ENCODE results near the gene OSBPL10.
"Not testable (repeated sequence)": the region's sequence is repeated elsewhere in the genome, so short reads cannot be mapped to it uniquely, and the experiment has no call there.

OSBPL10 gene

DNA sequence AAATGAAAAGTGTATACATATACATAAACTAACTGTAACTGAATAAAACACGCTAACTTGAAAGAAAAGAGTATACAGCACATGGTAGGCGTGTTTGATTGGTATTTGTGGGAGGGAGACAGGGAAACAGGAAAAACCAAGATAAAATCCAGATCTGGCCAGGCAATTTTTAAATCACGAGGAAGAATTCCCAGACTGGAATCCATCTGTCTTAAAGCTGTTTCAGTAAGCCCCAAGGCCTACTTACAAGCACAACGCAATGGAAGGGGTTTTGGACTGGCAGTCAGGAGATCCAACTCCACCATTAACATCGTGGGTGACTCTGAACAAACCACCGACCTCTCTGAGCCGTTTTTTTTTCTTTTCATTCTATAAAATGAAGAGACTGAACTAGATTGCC is 195.8 kb downstream of the OSBPL10 start:
- TF ChIP-seq, protein P1, sequence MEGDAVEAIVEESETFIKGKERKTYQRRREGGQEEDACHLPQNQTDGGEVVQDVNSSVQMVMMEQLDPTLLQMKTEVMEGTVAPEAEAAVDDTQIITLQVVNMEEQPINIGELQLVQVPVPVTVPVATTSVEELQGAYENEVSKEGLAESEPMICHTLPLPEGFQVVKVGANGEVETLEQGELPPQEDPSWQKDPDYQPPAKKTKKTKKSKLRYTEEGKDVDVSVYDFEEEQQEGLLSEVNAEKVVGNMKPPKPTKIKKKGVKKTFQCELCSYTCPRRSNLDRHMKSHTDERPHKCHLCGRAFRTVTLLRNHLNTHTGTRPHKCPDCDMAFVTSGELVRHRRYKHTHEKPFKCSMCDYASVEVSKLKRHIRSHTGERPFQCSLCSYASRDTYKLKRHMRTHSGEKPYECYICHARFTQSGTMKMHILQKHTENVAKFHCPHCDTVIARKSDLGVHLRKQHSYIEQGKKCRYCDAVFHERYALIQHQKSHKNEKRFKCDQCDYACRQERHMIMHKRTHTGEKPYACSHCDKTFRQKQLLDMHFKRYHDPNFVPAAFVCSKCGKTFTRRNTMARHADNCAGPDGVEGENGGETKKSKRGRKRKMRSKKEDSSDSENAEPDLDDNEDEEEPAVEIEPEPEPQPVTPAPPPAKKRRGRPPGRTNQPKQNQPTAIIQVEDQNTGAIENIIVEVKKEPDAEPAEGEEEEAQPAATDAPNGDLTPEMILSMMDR (IDR thresholded peaks at IDR 0.05), result no peak
- DNase-seq, result no peak
- Histone ChIP-seq H3K27ac (no peak overlapping the region), H3K4me1 (peaks cover 0 to 11% (median 0%) of the 10 kb centered on the region in 4 donors), H3K9me3 (no peaks in the 10 kb centered on the region), H3K4me3 (no peak overlapping the region), H3K27me3 (no peaks in the 10 kb centered on the region), H3K36me3 (no peaks in the 10 kb centered on the region)
- intact Hi-C loops (cut with DNase I; ENCODE audit: low total_unique reads), result no loop called here

DNA sequence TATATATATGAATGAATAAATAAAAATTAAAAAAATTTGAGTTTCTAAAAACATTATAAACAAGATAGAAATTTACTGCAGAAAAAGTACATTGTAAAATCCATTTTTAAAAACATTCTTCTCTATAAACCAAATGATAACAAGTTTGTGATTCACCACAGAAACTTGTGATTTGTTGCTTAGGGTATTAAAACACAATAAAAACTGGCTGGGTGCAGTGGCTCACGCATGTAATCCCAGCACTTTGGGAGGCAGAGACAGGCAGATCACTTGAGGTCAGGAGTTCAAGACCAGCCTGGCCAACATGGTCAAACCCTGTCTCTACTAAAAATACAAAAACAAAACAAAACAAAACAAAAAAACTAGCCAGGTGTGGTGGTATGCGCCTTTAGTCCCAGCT is 197.2 kb downstream of the OSBPL10 start:
- not testable (repeated sequence) for H3K4me3 ChIP-seq, H3K9me3 ChIP-seq, DNase-seq

DNA sequence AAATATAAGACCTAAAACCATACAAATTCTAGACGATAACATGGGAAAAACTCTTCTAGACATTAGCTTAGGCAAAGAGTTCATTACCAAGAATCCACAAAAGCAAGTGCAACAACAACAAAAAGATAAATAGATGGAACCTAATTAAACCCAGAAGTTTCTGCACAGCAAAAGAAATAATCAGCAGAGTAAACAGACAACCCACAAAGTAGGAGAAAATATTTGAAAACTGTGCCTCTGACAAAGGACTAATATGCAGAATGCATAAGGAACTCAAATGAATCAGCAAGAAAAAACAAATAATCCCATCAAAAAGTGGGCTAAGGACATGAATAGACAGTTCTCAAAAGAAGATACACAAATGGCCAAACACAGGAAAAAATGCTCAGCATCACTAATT is 198.8 kb downstream of the OSBPL10 start:
- peaks cover 0 to 14% (median 6%) of the 10 kb centered on the region in 3 donors for H3K9me3 ChIP-seq
- not testable (repeated sequence) for H3K4me3 ChIP-seq

More for the DNA sequence above, 197.2 kb downstream of the OSBPL10 start:
- peaks cover 0 to 11% (median 0%) of the 10 kb centered on the region in 4 donors for H3K4me1 ChIP-seq
- H3K36me3 ChIP-seq; H3K27ac ChIP-seq; intact Hi-C loops (cut with DNase I; ENCODE audit: low total_unique reads); H3K27me3 ChIP-seq: not testable (repeated sequence)

DNA sequence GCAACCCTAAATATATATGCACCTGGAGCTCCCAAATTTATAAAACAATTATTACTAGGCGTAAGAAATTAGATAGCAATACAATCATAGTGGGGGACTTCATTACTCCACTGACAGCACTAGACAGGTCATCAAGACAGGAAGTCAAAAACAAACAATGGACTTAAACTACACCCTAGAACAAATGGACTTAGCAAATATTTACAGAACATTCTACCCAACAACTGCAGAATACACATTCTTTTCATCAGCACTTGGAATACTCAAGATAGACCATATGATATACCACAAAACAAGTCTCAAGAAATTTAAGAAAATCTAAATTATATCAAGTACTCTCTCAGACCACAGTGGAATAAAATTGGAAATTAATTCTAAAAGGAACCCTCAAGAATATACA is 201.5 kb downstream of the OSBPL10 start:
- Histone ChIP-seq H3K27me3 (no peaks in the 10 kb centered on the region), H3K27ac (no peak overlapping the region), H3K4me3 (no peak overlapping the region), H3K36me3 (no peaks in the 10 kb centered on the region), H3K9me3 (peaks cover 0 to 14% (median 6%) of the 10 kb centered on the region in 3 donors), H3K4me1 (no peaks in the 10 kb centered on the region)
- no peak for DNase-seq
- TF ChIP-seq, protein P1 (IDR thresholded peaks at IDR 0.05), result no peak
- intact Hi-C loops (cut with DNase I; ENCODE audit: low total_unique reads), result no loop called here

More for the DNA sequence above, 198.8 kb downstream of the OSBPL10 start:
- H3K27ac ChIP-seq; H3K36me3 ChIP-seq; intact Hi-C loops (cut with DNase I; ENCODE audit: low total_unique reads); H3K27me3 ChIP-seq; DNase-seq: not testable (repeated sequence)
- H3K4me1 ChIP-seq, result peaks cover 0 to 11% (median 0%) of the 10 kb centered on the region in 4 donors

DNA sequence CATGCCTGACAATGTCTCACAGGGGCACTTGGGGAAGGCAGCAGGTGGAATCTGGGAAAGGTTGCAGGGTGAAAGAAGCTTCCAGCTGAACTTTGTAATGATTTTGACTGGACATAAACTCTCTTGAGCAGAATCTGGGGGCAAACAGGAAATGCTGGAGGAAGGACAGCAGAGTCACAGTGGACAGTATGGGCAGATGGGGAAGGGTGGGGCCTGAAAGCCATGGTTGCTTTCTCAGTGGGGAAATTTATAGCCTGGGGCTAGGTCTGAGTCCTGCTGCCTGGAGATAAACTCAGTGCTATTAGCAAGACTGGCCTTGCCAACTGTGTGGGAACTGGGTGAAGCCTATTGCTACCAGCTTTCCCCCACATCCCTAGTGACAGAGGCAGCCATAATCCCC is 203.2 kb downstream of the OSBPL10 start:
- H3K27ac ChIP-seq, result no peak overlapping the region
- no peaks in the 10 kb centered on the region for H3K4me1 ChIP-seq
- H3K9me3 ChIP-seq, result peaks cover 0 to 14% (median 6%) of the 10 kb centered on the region in 3 donors
- DNase-seq, result no peak
- no peaks in the 10 kb centered on the region for H3K36me3 ChIP-seq
- TF ChIP-seq, protein P1 (IDR thresholded peaks at IDR 0.05), result no peak
- H3K4me3 ChIP-seq, result no peak overlapping the region
- intact Hi-C loops (cut with DNase I; ENCODE audit: low total_unique reads), result no loop called here
- no peaks in the 10 kb centered on the region for H3K27me3 ChIP-seq

DNA sequence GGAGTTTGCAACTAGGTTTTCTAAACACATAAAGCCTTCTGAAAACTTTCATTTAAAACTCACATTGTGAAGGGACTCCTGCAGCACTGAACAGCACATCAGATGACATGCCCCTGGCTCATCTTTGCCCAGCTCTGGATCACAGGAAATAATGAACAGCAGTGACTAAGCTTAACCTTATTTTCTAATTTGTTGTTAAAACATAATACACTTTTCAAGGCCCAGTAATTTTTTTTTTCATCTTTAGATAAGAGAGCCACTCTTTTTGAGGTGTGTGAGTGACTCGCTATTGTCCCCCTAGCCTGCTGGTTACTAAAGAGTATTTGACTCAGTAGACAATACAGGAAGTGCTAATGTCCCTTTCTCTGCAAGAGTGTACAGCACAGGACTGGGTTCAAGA is 204.0 kb downstream of the OSBPL10 start:
- Histone ChIP-seq H3K9me3 (peaks cover 0 to 14% (median 6%) of the 10 kb centered on the region in 3 donors), H3K4me1 (no peaks in the 10 kb centered on the region), H3K27ac (no peak overlapping the region), H3K36me3 (no peaks in the 10 kb centered on the region), H3K27me3 (no peaks in the 10 kb centered on the region), H3K4me3 (no peak overlapping the region)
- intact Hi-C loops (cut with DNase I; ENCODE audit: low total_unique reads), result no loop called here
- TF ChIP-seq, protein P1 (IDR thresholded peaks at IDR 0.05), result no peak
- no peak for DNase-seq

DNA sequence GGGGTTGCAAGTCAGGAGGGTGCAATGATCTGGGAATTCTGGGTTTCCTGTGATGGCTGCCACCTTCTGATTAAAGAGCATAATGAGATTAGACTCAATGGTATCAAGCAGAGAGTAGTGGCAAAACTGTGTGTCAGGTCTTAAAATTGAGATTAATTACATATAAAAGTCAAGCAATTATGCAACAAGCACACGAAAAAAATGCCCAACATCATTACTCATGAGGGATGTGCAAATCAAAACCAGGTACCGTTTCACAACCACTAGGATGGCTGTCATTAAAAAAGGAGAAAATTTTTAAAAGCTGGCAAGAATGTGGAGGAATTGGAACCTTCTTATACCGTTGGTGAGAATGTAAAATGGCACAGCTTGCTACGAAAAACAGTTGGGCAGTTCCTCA is 205.0 kb downstream of the OSBPL10 start:
- no peaks in the 10 kb centered on the region for H3K36me3 ChIP-seq
- peaks cover 0 to 14% (median 6%) of the 10 kb centered on the region in 3 donors for H3K9me3 ChIP-seq
- intact Hi-C loops (cut with DNase I; ENCODE audit: low total_unique reads), result no loop called here
- H3K27me3 ChIP-seq, result no peaks in the 10 kb centered on the region
- TF ChIP-seq, protein P1 (IDR thresholded peaks at IDR 0.05), result no peak
- no peak overlapping the region for H3K4me3 ChIP-seq
- no peak overlapping the region for H3K27ac ChIP-seq
- DNase-seq, result no peak
- H3K4me1 ChIP-seq, result no peaks in the 10 kb centered on the region

Measured in tibial artery (tissue), 4 donors.